SK-N-SH (cell line): ENCODE measurements around the gene EIF4E1B. TPM values are rescaled to one million over a fixed set of nuclear protein-coding genes. Genes with fewer than 3 reads are reported as not detected.
"Not testable (repeated sequence)": the region's sequence is repeated elsewhere in the genome, so short reads cannot be mapped to it uniquely, and the experiment has no call there.

Experiments used
- CTCF ChIA-PET: fragments of 300-600, 350-600 bp; formaldehyde crosslinking; extraction: SDS; loops from one replicate; lab custom pipeline; 2021; lab: Yijun Ruan, JAX
- POLR2A ChIA-PET: fragments of 350-600 bp; sonication (Branson Sonifier 250); formaldehyde crosslinking; extraction: SDS; loops from one replicate; lab custom pipeline; 2020; ENCODE audit warnings: antibody characterized with exemption, inconsistent platforms; lab: Yijun Ruan, JAX
- DNase-seq: peaks from one replicate; pipeline ENCODE4 v3.0.0; 2012
- H2AFZ ChIP-seq: fragments of 200-600 bp; sonication (generic); 2 replicates; pipeline ENCODE4 v1.8.1; 2016; ENCODE audit warnings: antibody characterized with exemption, mild to moderate bottlenecking, low read depth
- H3F3A ChIP-seq: fragments of 200-600 bp; sonication (generic); replicated peaks from 2 replicates; pipeline ENCODE3; 2016; ENCODE audit warnings: antibody characterized with exemption, mild to moderate bottlenecking; ENCODE audit not compliant: insufficient read depth
- H3K27ac ChIP-seq, 2 experiments: fragments of 200-500 bp in 1 of 2; fragments of 200-600 bp in 1 of 2; sonication (Bioruptor generic) in 1 of 2; sonication (generic), shearing (Covaris generic) in 1 of 2; 2 replicates each; pipeline versions ENCODE4 v1.5.1 to v1.6.1; 2014 to 2016; ENCODE audit warnings: low read depth in 2 of 2, inconsistent platforms in 1 of 2, low read length in 1 of 2, mild to moderate bottlenecking in 1 of 2, mixed read lengths in 1 of 2
- H3K27me3 ChIP-seq: fragments of 200-600 bp; sonication (generic), shearing (Covaris generic); 2 replicates; pipeline ENCODE4 v1.6.1; 2016; ENCODE audit warnings: mixed run types; ENCODE audit not compliant: insufficient read depth
- H3K36me3 ChIP-seq, 2 experiments: fragments of 200-500 bp in 1 of 2; fragments of 200-600 bp in 1 of 2; sonication (Bioruptor generic) in 1 of 2; sonication (generic) in 1 of 2; replicated peaks in 1 of 2; 2 replicates each; pipeline versions ENCODE3 to v1.5.1; 2014 to 2016; ENCODE audit warnings: low read length in 1 of 2, mild to moderate bottlenecking in 1 of 2; ENCODE audit not compliant: insufficient read depth in 2 of 2, control insufficient read depth in 1 of 2
- H3K4me1 ChIP-seq, 2 experiments: fragments of 200-500 bp in 1 of 2; fragments of 200-600 bp in 1 of 2; sonication (Bioruptor generic) in 1 of 2; sonication (generic), shearing (Covaris generic) in 1 of 2; 2 replicates each; pipeline versions ENCODE4 v1.5.1 to v1.6.1; 2014 to 2016; ENCODE audit warnings: low read depth in 1 of 2, low read length in 1 of 2, mixed run types in 1 of 2; ENCODE audit not compliant: insufficient read depth in 2 of 2, control insufficient read depth in 1 of 2
- H3K4me2 ChIP-seq: fragments of 200-600 bp; sonication (generic), shearing (Covaris generic); 2 replicates; pipeline ENCODE4 v1.6.1; 2017; ENCODE audit warnings: mixed run types
- H3K4me3 ChIP-seq, 2 experiments: fragments of 200-500 bp in 1 of 2; fragments of 200-600 bp in 1 of 2; sonication (Bioruptor generic) in 1 of 2; sonication (generic), shearing (Covaris generic) in 1 of 2; 2 replicates each; pipeline versions ENCODE4 v1.5.1 to v1.8.1; 2014 to 2016; ENCODE audit warnings: low read depth in 2 of 2, inconsistent platforms in 1 of 2, low read length in 1 of 2, mild to moderate bottlenecking in 1 of 2, mixed read lengths in 1 of 2, moderate library complexity in 1 of 2
- H3K79me2 ChIP-seq: fragments of 200-600 bp; sonication (generic); 2 replicates; pipeline ENCODE4 v1.8.1; 2017; ENCODE audit warnings: mild to moderate bottlenecking; ENCODE audit not compliant: insufficient read depth
- H3K9ac ChIP-seq: fragments of 200-600 bp; sonication (generic); 2 replicates; pipeline ENCODE4 v1.6.1; 2017; ENCODE audit warnings: mixed run types
- H3K9me2 ChIP-seq: fragments of 200-600 bp; sonication (generic); 2 replicates; pipeline ENCODE4 v1.6.1; 2017; ENCODE audit warnings: mixed run types
- H3K9me3 ChIP-seq: fragments of 200-600 bp; sonication (generic); 2 replicates; pipeline ENCODE4 v1.6.1; 2017; ENCODE audit warnings: mixed run types, mild to moderate bottlenecking, moderate library complexity
- H4K20me1 ChIP-seq: fragments of 200-600 bp; sonication (generic); 2 replicates; pipeline ENCODE4 v1.6.1; 2017; ENCODE audit warnings: mild to moderate bottlenecking, mixed run types; ENCODE audit not compliant: insufficient read depth
- TEAD4 ChIP-seq: IDR thresholded peaks from 2 replicates; pipeline ENCODE4 v1.4.0; 2012; ENCODE audit warnings: mild to moderate bottlenecking, borderline replicate concordance; ENCODE audit not compliant: insufficient read depth
- WGBS: methylation state at CpG from one replicate; pipeline ENCODE4 v1.1.6; 2017; ENCODE audit warnings: low lambda C conversion rate; 5-methylcytosine and 5-hydroxymethylcytosine counted together
- polyA plus RNA-seq, 3 experiments: library from polyadenylated mRNA; depleted of rRNA; stranded (reverse); fragments of >200 nt; gene quantifications; 2 replicates each; pipeline ENCODE4 v1.2.3, GENCODE V29; 2012
- TF ChIP-seq, protein P1 (sequence below): IDR thresholded peaks from 2 replicates; pipeline ENCODE4 v1.6.1; 2012; ENCODE audit warnings: mild to moderate bottlenecking, low read depth, low read length, moderate library complexity

Gene EIF4E1B
- polyA plus RNA-seq, 1 of the 3 experiments (the other 2 are of a cell fraction): not detected

DNA sequence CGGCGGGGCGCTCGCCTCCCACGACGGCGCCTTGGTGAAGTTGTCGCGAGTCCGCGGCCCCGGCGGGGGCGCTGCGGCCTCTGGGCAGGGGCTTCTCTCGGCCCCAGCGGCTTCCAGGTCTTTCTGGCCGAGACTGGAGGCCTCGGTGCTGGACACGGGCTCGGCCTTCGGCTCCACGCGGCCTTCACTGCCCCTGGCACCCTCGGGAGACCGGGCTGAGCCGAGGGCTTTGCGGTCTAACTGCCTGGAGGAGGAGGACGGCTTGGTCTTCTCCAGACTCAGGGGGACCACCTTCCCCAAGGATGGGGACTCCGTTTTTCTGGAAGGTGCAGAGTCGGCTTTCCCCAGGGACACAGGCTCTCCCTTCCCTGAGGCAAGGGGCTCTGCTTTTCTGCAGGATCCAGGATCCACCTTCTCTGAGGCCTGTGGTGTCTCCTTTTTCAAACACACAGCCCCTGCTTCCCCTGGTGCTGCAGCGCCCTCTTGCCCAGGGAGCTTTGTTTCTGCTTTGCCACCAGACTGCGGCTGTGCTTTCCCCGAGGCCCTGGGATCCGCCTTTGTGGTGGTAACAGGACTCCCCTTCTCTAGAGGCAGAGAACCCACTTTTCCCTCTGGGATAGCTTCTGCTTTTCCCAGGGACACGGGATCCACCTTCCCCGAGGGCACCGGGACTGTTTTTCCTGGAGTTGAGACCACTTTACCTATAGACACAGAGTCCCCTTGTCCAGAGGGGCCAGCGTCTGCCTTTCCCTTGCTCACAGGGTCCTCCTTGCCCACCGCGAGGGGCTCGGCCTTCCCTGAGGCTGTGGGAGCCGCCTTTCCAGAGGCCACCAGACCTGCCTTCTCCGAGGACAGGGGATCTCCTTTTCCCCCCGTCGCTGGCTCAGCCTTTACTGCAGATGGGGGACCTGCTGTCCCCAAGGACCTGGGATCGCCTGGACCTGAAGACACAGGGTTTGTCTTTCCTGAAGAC lies 32.8 kb upstream of the EIF4E1B start:
- no peak overlapping the region for H2AFZ ChIP-seq
- no peak for TF ChIP-seq TEAD4
- no peaks in the 10 kb centered on the region for H3K9me3 ChIP-seq
- CTCF ChIA-PET: no interaction called here
- H3K4me2 ChIP-seq: no peak overlapping the region
- no peaks in the 10 kb centered on the region for H3K79me2 ChIP-seq
- H4K20me1 ChIP-seq: peaks cover 7% of the 10 kb centered on the region; the same call in 1 of the 2 replicates
- DNase-seq: no peak
- no peak overlapping the region for H3K9ac ChIP-seq
- no peak overlapping the region for H3K27ac ChIP-seq
- H3F3A ChIP-seq: no peaks in the 10 kb centered on the region
- H3K4me1 ChIP-seq: no peaks in the 10 kb centered on the region; a peak in 1 of 4 replicates
- H3K27me3 ChIP-seq: no peaks in the 10 kb centered on the region
- 92% methylated on average over 19 of the region's 47 CpGs for WGBS
- H3K4me3 ChIP-seq: no peak overlapping the region
- peaks cover 0 to 8% of the 10 kb centered on the region in 2 experiments for H3K36me3 ChIP-seq
- H3K9me2 ChIP-seq: no peaks in the 10 kb centered on the region
- POLR2A ChIA-PET: no interaction called here

DNA sequence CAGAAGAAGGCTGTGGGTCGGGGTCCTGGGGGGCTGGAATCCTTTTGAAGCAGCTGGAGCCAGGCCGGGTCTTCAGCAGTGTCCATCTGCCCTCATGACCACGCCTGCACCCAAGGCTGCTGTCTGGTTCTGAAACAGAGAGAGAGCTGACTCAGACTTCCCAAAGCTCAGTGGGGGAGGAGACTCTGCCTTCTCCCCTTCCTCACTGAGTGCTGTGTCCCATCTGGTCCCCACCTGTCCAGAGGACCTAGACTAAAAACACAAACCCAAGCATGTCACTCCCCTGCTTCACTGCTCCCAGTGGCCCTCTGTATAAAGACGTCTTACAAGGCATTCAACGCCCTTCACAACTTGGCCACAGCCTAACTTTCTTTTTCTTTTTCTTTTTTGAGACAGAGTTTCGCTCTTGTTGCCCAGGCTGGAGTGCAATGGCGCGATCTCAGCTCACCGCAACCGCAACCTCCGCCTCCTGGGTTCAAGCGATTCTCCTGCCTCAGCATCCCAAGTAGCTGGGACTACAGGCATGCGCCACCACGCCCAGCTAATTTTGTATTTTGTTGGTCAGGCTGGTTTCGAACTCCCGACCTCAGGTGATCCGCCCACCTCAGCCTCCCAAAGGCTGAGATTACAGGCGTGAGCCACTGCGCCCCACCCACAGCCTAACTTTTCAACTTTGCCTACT lies 30.6 kb upstream of the EIF4E1B start:
- POLR2A ChIA-PET, H3F3A ChIP-seq, DNase-seq, H3K36me3 ChIP-seq, H3K27me3 ChIP-seq, H3K79me2 ChIP-seq, H3K4me1 ChIP-seq, H3K9ac ChIP-seq, H3K27ac ChIP-seq, H2AFZ ChIP-seq, H3K4me2 ChIP-seq, H3K4me3 ChIP-seq, H3K9me2 ChIP-seq, H3K9me3 ChIP-seq: not testable (repeated sequence)
- TF ChIP-seq, protein P1, sequence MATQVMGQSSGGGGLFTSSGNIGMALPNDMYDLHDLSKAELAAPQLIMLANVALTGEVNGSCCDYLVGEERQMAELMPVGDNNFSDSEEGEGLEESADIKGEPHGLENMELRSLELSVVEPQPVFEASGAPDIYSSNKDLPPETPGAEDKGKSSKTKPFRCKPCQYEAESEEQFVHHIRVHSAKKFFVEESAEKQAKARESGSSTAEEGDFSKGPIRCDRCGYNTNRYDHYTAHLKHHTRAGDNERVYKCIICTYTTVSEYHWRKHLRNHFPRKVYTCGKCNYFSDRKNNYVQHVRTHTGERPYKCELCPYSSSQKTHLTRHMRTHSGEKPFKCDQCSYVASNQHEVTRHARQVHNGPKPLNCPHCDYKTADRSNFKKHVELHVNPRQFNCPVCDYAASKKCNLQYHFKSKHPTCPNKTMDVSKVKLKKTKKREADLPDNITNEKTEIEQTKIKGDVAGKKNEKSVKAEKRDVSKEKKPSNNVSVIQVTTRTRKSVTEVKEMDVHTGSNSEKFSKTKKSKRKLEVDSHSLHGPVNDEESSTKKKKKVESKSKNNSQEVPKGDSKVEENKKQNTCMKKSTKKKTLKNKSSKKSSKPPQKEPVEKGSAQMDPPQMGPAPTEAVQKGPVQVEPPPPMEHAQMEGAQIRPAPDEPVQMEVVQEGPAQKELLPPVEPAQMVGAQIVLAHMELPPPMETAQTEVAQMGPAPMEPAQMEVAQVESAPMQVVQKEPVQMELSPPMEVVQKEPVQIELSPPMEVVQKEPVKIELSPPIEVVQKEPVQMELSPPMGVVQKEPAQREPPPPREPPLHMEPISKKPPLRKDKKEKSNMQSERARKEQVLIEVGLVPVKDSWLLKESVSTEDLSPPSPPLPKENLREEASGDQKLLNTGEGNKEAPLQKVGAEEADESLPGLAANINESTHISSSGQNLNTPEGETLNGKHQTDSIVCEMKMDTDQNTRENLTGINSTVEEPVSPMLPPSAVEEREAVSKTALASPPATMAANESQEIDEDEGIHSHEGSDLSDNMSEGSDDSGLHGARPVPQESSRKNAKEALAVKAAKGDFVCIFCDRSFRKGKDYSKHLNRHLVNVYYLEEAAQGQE: 0 out of 2 replicates have a peak, but pooled peaks have one; percentile 26
- CTCF ChIA-PET: interaction anchor here (1.1 kb wide), 1 partner anchor 183 kb away, joined by 3 read pairs; no protein-coding TSS in a partner anchor
- WGBS: 92% methylated on average over 19 of the region's 19 CpGs
- H4K20me1 ChIP-seq: peaks cover 17% of the 10 kb centered on the region; the same call in 1 of the 2 replicates
